ENCODE results near the gene CDIPT. TPM values are rescaled to one million over a fixed set of nuclear protein-coding genes. Genes with fewer than 3 reads are reported as not detected.
"Not testable (repeated sequence)": the region's sequence is repeated elsewhere in the genome, so short reads cannot be mapped to it uniquely, and the experiment has no call there.

The CDIPT gene
- total RNA-seq, 1 donor from 2014 or later: 65.8 TPM

GRCh38 chr16:29898804-29899515 lies 35.9 kb upstream of the CDIPT start:
- DNase-seq (ENCODE audit: missing footprints) (no peak), ATAC-seq (no peak)
- intact Hi-C loops (cut with DNase I): no loop called here

DNA sequence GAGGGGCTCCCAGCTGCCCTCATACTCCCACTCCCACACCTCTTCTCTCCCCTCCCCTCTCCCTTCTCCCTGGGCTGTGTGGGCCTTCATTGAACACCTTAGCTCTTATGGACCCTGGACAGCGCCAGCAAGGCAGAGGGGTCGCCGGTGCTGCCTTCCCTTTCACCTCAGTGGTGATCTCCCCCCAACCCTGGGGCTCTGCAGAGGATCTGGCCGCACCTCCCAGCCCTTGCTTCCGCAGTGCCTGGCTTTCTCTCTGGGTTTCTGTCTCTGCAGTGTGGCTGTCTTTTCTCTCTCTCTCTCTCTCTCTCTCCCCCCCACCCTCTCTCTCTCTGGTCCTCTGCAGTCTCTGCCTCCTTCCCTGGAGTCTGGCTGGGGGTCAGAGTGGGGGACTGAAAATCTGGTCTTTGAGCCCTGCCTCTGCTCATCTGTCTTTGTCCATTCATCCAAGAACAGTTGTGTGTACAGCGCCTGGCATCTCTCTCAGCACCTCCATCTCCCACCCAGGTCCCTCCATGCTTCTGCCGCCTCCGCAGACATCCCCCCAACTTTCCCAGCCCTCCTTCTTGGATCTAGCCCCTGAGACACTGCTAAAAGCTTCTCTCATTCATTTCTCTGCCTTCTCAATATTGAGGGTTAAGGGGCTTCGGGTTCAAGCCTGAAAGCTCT lies 35.2 kb upstream of the CDIPT start:
- intact Hi-C loops (cut with DNase I): no loop called here
- DNase-seq (ENCODE audit: missing footprints) (no peak), ATAC-seq (no peak)

DNA sequence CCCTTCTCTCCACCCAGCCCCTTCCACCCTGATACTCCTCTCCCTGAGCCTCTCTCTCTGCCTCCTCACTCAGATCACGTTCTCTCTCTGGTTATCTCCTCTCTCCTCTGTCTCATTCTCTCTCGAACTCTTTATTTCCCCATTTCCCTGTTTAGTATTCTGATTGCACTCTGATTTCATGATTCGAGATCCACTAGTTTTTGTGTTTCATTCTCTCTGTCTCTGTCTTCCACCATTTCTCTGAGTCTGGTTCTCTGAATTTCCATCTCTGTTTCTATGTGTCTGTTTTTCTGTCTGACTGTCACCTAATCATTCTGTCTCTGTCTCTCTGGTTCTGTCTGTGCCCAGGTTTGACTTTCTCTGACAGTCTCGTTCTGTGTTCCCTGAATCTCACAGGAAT lies 34.3 kb upstream of the CDIPT start:
- intact Hi-C loops (cut with DNase I): no loop called here
- no peak for ATAC-seq
- no peak for DNase-seq (ENCODE audit: missing footprints)

DNA sequence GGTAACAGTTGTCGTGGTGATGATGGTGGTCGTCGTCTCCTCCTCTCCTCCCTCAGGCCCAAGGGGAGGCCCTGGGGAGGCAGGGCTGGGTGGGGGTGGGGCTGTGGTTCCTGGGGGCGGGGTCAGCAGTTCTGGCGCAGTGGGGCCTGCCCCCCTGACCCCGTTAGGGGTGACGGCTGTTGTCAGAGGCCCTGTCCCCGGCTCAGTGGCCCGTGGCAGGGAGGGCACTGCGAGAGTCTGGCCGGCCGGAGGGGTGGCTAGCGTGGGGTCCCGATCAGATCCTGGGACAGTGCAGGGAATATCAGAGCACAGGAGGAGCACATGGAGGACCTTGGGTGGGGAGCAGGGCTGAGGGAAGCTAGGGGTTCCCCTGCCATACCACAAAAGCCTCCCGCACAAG lies 33.8 kb upstream of the CDIPT start:
- DNase-seq (ENCODE audit: missing footprints): no peak
- no peak for ATAC-seq
- intact Hi-C loops (cut with DNase I): no loop called here

DNA sequence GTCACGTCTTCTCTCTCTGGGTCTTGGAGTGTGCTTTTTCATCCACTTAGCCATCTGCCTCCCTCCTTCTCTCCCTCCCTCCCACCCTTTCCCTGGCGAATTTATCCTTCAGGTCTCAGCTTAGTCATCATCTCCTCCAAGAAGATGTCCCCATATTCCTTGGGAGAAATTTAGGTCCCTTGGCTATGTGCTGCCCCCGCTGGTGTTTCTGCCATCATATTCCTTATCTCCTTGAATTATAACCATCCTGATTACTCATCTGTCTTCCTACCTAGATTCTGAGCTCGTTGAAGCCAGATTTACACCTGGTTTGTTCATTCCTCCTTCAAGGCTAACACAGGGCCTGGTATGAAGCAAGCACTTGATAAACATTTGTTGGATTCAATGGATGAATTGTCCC lies 31.3 kb upstream of the CDIPT start:
- ATAC-seq (no peak), DNase-seq (ENCODE audit: missing footprints) (no peak)
- intact Hi-C loops (cut with DNase I): no loop called here

GRCh38 chr16:29893553-29893952 lies 30.5 kb upstream of the CDIPT start:
- DNase-seq (ENCODE audit: missing footprints): no peak
- intact Hi-C loops (cut with DNase I): no loop called here
- ATAC-seq: no peak

DNA sequence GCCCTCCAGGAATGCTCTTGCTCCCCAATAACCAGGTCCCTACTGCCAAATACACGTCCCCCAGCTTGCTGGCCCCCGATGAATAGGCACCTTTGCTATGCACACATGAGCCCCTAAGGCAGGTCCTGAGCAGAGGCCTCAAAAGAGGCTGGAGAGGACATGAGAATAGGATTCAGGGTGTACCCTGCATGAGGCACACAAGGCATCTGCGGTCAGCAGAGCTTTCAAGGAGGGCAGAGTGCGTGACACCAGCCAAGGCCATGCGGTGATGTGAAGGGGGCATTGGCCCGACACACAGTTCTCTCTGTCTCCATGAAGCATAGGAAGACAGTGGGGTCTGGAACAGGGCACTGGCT lies 29.4 kb upstream of the CDIPT start:
- DNase-seq (ENCODE audit: missing footprints): no peak
- no peak for ATAC-seq
- intact Hi-C loops (cut with DNase I): no loop called here

DNA sequence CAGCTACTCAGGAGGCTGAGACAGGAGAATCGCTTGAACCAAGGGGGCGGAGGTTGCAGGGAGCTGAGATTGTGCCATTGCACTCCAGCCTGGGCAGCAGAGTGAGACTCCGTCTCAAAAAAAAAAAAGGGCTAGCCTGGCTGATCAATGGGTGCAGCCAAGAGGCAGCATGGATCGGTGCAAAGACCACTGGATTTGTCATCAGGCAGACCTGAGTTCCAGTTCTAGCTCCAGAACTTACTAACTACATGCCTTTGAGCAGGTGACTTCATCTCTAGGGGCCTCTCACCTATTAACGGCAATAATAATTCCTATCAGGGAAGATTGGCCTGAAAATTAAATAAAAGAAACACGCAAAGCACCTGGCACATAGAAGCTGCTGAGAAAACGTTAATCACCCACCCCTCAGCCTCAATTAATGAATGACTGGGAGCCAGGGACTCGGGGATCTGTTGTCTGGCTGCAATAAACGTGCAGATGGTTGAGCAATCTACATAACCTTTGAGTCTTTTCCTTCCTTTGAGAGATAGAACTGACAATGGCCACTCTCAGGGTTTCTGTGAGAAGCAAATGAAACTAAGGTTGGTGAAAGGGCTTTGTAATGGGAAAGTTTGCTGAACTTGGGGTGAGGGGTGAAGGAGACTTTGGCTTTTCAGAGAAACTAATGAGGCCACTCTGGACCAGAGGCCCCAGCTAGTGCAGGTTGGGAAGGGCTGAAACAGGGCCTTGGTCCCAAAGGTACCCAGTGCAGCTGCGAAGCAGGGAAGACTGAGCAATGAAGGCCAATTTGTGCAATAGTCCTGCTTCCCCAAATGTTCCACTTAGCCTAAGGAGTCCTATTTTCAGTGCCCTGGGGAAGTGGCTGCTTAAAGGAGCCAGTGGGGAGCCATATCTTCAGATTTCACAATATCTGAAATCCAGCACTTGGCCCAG lies 28.8 kb upstream of the CDIPT start:
- ATAC-seq: peak; percentile 56
- DNase-seq (ENCODE audit: missing footprints): no peak
- intact Hi-C loops (cut with DNase I): no loop called here

GRCh38 chr16:29889372-29889771 lies 26.3 kb upstream of the CDIPT start:
- ATAC-seq; intact Hi-C loops (cut with DNase I); DNase-seq (ENCODE audit: missing footprints): not testable (repeated sequence)

DNA sequence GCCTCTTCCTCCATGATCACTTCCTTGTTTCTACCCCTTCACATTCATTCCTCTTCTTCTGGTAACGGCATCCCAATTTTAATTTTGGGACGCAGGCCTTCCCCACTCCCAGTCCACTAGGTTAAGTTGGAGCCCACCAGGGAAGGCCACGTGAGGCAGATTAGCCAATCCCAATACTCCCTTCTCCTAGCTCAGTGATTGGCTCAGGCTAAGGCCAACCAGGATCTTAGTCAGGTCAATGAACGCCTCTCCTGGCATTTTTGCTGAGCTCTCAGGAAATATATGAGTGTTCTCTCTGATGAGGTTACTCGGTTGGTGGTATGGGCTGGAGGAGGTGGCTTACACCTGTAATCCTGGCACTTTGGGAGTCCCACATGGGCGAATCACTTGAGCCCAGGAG lies 21.0 kb upstream of the CDIPT start:
- DNase-seq (ENCODE audit: missing footprints) (no peak), ATAC-seq (no peak)
- intact Hi-C loops (cut with DNase I): no loop called here

DNA sequence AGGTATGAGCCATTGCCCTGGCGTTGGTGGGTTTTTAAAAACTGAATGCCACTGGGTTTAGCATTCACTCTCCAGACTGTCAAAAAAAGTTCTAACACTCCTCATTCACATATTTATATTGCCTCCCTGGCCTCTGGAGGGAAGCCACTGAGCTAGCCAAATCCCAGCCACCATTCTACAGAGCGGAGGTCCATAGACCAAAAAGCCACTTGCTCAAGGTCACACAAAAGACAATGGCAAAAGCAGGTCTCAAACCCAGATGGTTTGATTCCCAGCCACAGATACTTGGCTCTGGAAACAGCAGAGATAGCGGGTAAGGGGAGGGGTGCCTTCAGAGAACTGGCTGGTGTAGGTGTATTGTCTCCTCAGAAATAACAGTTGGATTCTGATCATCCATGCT lies 18.0 kb upstream of the CDIPT start:
- intact Hi-C loops (cut with DNase I): no loop called here
- ATAC-seq: no peak

DNA sequence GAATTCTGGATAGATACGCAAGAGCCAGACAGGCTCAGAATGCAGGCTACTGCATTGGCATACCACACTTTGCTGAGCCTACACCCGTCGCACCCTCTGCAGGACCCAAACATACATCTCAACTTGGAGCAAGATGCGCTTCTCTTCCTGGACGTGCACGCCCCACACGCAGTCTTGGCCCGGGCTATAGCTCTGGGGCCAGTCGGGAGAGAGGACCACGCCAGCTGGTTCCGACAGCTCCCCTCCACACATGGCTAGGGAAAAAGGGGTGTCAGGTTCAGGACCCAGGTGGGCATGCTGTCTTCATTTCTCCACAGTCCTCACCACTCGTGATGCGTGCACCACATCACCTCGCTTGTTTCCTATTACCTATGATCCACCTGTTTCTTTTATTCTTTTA lies 15.1 kb upstream of the CDIPT start:
- ATAC-seq (no peak), DNase-seq (ENCODE audit: missing footprints) (no peak)
- intact Hi-C loops (cut with DNase I): no loop called here

More for the DNA sequence above, 18.0 kb upstream of the CDIPT start:
- DNase-seq (ENCODE audit: missing footprints): no peak

DNA sequence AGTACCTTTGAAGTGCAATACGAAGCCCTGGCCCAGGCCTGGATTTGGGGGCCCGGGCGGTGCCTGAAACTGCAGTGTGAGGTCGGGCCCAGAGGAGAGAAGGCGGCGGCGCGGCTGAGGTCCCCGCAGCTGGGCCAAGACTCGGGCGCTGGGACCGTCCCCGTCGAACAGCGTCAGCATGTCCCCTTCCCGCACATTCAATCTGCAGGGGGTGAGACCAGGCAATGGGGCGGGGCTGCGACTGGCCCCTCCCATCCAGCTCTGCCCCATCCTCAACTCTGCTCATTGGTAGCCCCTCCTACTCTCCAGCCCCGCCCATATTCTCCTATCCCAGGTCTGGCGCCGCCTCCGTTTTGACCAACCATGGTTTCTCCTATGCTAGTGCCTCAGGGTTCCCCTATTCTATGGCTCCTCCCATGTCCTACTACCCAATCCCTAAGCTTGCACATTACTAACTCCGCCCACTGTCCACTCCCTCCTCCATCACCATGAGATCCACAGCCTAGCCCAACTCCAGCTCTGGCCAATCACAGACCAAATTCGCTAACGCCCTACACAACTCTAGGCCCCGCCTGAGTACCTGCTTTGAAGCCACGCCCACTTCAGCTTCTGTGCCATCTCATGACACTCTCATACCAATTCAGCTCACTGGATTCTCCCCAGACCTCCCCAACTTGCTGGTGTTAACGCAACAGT lies 14.4 kb upstream of the CDIPT start:
- no peak for ATAC-seq
- intact Hi-C loops (cut with DNase I): no loop called here
- no peak for DNase-seq (ENCODE audit: missing footprints)

GRCh38 chr16:29876594-29877249 lies 13.7 kb upstream of the CDIPT start:
- no peak for ATAC-seq
- DNase-seq (ENCODE audit: missing footprints): no peak
- intact Hi-C loops (cut with DNase I): no loop called here

DNA sequence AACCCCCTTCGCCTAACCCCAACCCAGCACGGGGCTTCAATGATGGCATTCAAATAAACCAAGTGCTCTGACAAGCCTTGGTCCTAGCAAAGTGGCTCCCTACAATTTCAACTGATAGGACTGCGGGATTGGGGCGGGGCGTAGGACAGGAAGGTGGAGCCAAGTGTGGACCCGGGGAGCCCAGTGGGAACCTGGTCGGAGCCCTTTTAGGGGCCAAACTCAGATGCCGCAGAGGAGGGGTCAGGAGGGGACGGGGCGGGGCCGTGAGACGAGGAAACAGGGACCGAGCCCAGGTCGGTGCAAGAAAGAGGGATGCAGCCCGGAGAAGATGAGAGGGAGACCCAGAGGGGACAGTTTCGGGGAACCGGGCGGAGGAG lies 13.2 kb upstream of the CDIPT start:
- ATAC-seq: no peak
- intact Hi-C loops (cut with DNase I): no loop called here

GRCh38 chr16:29875206-29875605 lies 12.2 kb upstream of the CDIPT start:
- DNase-seq (ENCODE audit: missing footprints): no peak
- intact Hi-C loops (cut with DNase I): no loop called here
- ATAC-seq: no peak

More for the DNA sequence above, 13.2 kb upstream of the CDIPT start:
- no peak for DNase-seq (ENCODE audit: missing footprints)

DNA sequence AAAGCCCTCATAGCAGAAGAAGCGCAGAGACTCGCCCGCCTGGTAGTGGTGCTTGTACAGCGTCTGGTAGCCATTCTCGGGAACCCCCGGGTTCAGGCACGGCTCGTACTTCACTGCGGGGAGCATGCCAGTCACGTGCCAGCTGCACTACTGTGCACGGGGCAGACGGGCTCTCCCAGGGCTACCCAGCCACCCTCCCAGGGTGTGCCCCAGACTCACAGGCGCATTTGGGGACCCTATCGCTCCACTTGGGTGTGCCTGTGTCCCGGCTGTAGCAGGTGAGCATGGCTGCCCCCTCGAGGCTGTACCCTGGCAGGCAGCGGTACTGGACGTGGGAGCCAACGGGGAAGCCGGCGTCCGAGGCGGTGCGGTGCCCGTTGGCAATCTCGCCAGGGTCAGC lies 10.3 kb upstream of the CDIPT start:
- ATAC-seq (no peak), DNase-seq (ENCODE audit: missing footprints) (no peak)
- intact Hi-C loops (cut with DNase I): no loop called here

DNA sequence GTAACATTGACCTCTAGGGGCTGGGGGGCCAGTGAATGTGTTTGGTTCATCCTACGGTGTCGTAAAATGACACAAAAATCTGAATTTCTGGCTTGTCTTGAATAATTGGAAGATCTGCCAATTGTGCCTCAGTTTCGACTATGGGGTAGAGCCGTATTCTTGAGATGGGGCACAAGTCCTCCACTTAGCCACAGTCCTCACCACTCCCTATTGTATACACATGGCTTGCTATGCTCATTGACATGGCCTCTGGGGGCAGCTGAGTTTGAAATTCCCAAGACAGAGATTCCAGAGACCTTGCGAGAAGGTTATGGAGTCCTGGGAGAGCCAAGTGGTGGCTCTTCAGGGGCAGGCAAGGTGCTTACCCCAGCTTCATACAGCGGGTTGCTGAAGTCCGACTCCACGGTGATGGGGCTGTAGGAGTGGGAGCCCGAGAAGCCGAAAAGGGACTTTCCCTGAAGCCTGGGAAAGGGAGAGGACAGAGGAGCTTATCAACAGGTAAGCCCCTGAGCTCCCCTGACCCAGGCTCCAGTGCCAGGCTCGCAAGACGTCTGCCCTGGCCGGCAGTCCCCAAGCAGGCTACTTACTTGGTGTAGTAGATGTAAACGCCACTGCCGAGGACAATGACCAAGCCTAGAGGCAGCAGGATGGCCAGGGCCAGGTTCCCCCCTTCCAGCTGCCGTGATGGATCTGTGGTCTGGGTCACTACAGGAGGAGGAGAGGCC lies 9.0 kb upstream of the CDIPT start:
- ATAC-seq (no peak), DNase-seq (ENCODE audit: missing footprints) (no peak)
- intact Hi-C loops (cut with DNase I): no loop called here
